Natural killer cell (primary cell): Measurements from ENCODE around the gene NXN. TPM values are rescaled to one million over a fixed set of nuclear protein-coding genes. Genes with fewer than 3 reads are reported as not detected.

Source experiments
- ATAC-seq, 3 donors: fragments of 150-1000 bp in 2 of 3; fragments of 200-7000 bp in 1 of 3; cut with Tn5 transposase; 1 replicate in 1 of 3; 2 replicates in 2 of 3; pipeline ENCODE4 v1.10.0; 2021; ENCODE audit warnings: mild to moderate bottlenecking in 2 of 3, moderate library complexity in 2 of 3
- DNase-seq, 2 donors: peaks; one replicate each; pipeline versions ENCODE4 v3.0.0 to v3.0.0-alpha.2; 2013 to 2021; ENCODE audit warnings: mixed read lengths in 1 of 2
- H3K27ac ChIP-seq: one replicate; pipeline ENCODE4 v1.5.1; 2013; ENCODE audit warnings: mild to moderate bottlenecking, low read length
- H3K27me3 ChIP-seq: one replicate; pipeline ENCODE4 v1.6.1; 2013; ENCODE audit warnings: low read length; ENCODE audit not compliant: control insufficient read depth, insufficient read depth
- H3K36me3 ChIP-seq: one replicate; pipeline ENCODE4 v1.6.1; 2013; ENCODE audit warnings: low read length; ENCODE audit not compliant: control insufficient read depth, insufficient read depth
- H3K4me1 ChIP-seq: one replicate; pipeline ENCODE4 v1.6.1; 2013; ENCODE audit warnings: low read length; ENCODE audit not compliant: control insufficient read depth, insufficient read depth
- H3K4me3 ChIP-seq: one replicate; pipeline ENCODE4 v1.5.1; 2013; ENCODE audit warnings: low read length
- H3K9me3 ChIP-seq: one replicate; pipeline ENCODE4 v1.6.1; 2013; ENCODE audit warnings: low read length; ENCODE audit not compliant: control insufficient read depth, insufficient read depth
- H3K27ac Mint-ChIP-seq, 2 donors: one replicate each; pipeline ENCODE4 v1.8.0; 2022; ENCODE audit warnings: mild to moderate bottlenecking in 2 of 2, mixed read lengths in 2 of 2, moderate library complexity in 1 of 2
- H3K27me3 Mint-ChIP-seq, 2 donors: one replicate each; pipeline ENCODE4 v1.8.0; 2022; ENCODE audit warnings: low read depth in 2 of 2, mixed read lengths in 2 of 2
- H3K36me3 Mint-ChIP-seq: one replicate; pipeline ENCODE4 v1.8.0; 2022; ENCODE audit warnings: mixed read lengths
- H3K4me1 Mint-ChIP-seq, 2 donors: one replicate each; pipeline ENCODE4 v1.8.0; 2022; ENCODE audit warnings: mixed read lengths in 2 of 2
- H3K4me3 Mint-ChIP-seq: one replicate; pipeline ENCODE4 v1.8.0; 2022; ENCODE audit warnings: mild to moderate bottlenecking, moderate library complexity, mixed read lengths
- H3K9me3 Mint-ChIP-seq, 2 donors: one replicate each; pipeline ENCODE4 v1.8.0; 2022; ENCODE audit warnings: mixed read lengths in 2 of 2
- WGBS: methylation state at CpG from one replicate; pipeline ENCODE4 v1.1.7; 2013; ENCODE audit warnings: missing lambda C conversion rate; ENCODE audit not compliant: insufficient coverage; 5-methylcytosine and 5-hydroxymethylcytosine counted together
- intact Hi-C: fragments of 100-400 bp; cut with micrococcal nuclease; formaldehyde crosslinking; loops from one replicate; pipeline ENCODE4 v1.14.2; 2022
- total RNA-seq, 4 donors: library from RNA; stranded (reverse); fragments of 120-200 nt in 1 of 4; gene quantifications; one replicate each; pipeline versions ENCODE4 v1.2.3 to v1.2.4, GENCODE V29; 2013 to 2022
- TF ChIP-seq, protein P1 (sequence below): fragments of 200-600 bp; IDR thresholded peaks from one replicate; pipeline ENCODE4 v1.8.0; 2022; ENCODE audit warnings: antibody characterized with exemption

NXN gene
- total RNA-seq, 3 donors from 2014 or later (not counting 1 experiment from before 2014, with no cell fraction given): 0.14 to 0.55 TPM; not detected in 1

DNA sequence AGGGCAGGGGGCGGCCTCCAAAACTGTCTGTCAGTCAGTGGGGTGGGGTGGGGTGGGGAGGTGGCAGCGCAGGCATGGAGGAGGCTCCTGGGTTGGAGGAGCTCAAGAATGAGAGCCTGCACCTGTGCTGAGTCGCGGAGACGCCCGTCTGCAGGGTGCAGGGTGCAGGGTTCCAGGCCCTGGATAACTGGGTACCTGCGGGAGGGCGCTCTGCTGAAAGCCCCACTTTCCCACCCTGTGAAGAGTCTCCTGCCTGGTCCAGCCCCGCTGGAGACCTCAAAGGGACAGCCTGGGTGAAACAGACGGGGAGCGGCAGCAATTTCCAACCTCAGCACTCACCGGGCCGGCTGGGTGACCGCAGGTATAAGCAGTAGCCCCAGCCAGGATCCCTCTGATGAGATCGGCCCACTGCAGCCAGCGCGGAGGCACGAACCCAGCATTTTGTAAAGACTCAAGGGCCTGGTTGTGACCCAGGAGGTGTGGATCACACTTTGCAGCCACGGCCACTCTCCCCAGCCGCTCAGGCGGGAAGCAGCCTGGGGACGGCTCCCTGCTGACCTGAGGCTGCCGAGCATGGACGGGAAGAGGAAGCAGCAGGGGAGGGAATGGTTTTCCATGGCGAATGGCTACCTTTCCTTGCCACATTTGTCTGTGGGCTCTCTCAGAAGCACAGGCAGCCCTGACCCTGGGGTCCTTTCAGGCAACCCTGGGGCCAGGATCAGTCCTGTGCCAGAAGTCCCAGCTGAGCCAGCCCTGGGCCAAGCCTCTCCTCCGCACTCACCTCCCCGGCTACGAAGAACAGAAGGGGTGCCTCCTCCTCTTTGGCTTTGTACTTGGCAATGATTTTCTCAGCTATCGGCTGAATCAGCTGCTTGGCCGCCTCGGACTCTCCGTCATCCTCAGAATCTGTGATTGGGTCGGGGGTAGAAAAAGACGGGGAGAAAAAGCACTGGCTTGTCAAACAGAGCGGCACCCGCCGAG, 176.4 kb downstream of the NXN start:
- Histone ChIP-seq H3K27me3 (no peaks in the 10 kb centered on the region), H3K27ac (no peak overlapping the region), H3K4me3 (no peak overlapping the region), H3K36me3 (no peaks in the 10 kb centered on the region), H3K9me3 (no peaks in the 10 kb centered on the region), H3K4me1 (no peaks in the 10 kb centered on the region)
- Mint-ChIP-seq H3K4me1 (no peaks in the 10 kb centered on the region), H3K4me3 (no peak overlapping the region), H3K27me3 (no peaks in the 10 kb centered on the region), H3K27ac (no peak overlapping the region), H3K9me3 (no peaks in the 10 kb centered on the region), H3K36me3 (no peaks in the 10 kb centered on the region)
- TF ChIP-seq, protein P1, sequence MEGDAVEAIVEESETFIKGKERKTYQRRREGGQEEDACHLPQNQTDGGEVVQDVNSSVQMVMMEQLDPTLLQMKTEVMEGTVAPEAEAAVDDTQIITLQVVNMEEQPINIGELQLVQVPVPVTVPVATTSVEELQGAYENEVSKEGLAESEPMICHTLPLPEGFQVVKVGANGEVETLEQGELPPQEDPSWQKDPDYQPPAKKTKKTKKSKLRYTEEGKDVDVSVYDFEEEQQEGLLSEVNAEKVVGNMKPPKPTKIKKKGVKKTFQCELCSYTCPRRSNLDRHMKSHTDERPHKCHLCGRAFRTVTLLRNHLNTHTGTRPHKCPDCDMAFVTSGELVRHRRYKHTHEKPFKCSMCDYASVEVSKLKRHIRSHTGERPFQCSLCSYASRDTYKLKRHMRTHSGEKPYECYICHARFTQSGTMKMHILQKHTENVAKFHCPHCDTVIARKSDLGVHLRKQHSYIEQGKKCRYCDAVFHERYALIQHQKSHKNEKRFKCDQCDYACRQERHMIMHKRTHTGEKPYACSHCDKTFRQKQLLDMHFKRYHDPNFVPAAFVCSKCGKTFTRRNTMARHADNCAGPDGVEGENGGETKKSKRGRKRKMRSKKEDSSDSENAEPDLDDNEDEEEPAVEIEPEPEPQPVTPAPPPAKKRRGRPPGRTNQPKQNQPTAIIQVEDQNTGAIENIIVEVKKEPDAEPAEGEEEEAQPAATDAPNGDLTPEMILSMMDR: no peak
- DNase-seq: no peak
- no peak for ATAC-seq
- 84% methylated on average over 37 of the region's 37 CpGs for WGBS
- intact Hi-C loops: no loop called here

DNA sequence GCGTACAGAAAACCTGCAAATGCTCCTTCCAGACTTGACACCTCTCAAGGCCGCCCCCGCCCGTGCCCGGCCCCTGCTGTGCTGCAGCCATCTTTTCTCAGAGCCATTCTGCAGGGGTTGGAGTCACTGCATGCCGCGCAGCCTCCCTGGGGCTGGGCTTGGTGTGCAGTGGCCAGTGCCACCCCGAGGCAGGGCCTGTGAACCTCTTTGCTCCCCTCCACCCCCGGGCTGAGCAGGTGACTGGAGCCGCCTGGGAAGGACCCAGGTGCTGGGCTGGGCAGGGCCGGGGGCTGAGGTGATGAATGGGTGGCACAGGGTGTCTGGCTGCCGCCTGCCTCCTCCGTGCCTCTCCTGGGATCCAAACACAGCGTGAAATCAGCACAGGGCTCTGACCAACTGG, 177.1 kb downstream of the NXN start:
- Mint-ChIP-seq H3K9me3 (no peaks in the 10 kb centered on the region), H3K27me3 (no peaks in the 10 kb centered on the region), H3K4me3 (no peak overlapping the region), H3K36me3 (no peaks in the 10 kb centered on the region), H3K4me1 (no peaks in the 10 kb centered on the region), H3K27ac (no peak overlapping the region)
- no peaks in the 10 kb centered on the region for H3K27me3 ChIP-seq
- 92% methylated on average over 14 of the region's 14 CpGs for WGBS
- no peak overlapping the region for H3K27ac ChIP-seq
- H3K36me3 ChIP-seq: no peaks in the 10 kb centered on the region
- no peaks in the 10 kb centered on the region for H3K9me3 ChIP-seq
- no peak overlapping the region for H3K4me3 ChIP-seq
- intact Hi-C loops: no loop called here
- TF ChIP-seq, protein P1: no peak
- DNase-seq: no peak
- no peaks in the 10 kb centered on the region for H3K4me1 ChIP-seq
- ATAC-seq: no peak

DNA sequence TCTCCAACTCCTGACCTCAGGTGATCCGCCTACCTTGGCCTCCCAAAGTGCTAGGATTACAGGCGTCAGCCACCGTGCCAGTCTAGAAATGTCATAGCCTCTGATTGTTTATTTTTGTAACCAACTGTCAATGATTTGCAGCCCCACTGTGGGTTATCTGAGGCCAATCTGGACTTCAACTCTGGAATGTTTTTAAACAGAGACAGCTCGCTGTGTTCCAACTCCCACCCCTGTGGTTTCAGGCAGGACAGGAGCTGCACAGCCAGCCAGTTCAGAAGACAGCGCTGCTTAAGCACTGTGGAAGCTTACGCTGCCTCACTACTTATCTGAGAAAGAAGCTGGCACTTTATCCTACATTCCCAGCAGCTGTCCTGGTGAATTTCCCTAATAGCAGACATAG, 177.9 kb downstream of the NXN start:
- no peaks in the 10 kb centered on the region for H3K9me3 ChIP-seq
- Mint-ChIP-seq H3K27me3 (no peaks in the 10 kb centered on the region), H3K4me3 (no peak overlapping the region), H3K4me1 (no peaks in the 10 kb centered on the region), H3K9me3 (no peaks in the 10 kb centered on the region), H3K36me3 (no peaks in the 10 kb centered on the region), H3K27ac (no peak overlapping the region)
- intact Hi-C loops: no loop called here
- no peaks in the 10 kb centered on the region for H3K27me3 ChIP-seq
- no peak for ATAC-seq
- TF ChIP-seq, protein P1: no peak
- no peak overlapping the region for H3K27ac ChIP-seq
- H3K4me1 ChIP-seq: no peaks in the 10 kb centered on the region
- H3K36me3 ChIP-seq: no peaks in the 10 kb centered on the region
- no peak overlapping the region for H3K4me3 ChIP-seq
- 92% methylated on average over 6 of the region's 6 CpGs for whole genome bisulfite sequencing
- no peak for DNase-seq
